Activated CD8-positive, alpha-beta memory T cell treated with anti-CD3 and anti-CD28 coated beads, Interleukin-2, amount 50 U/mL, for 48 hours (primary cell): ENCODE measurements around the gene ID3.
"Not testable (repeated sequence)": the region's sequence is repeated elsewhere in the genome, so short reads cannot be mapped to it uniquely, and the experiment has no call there.

ENCODE experiments used
- DNase-seq: peaks from one replicate; pipeline ENCODE4 v3.0.0-alpha.2; 2020

Gene ID3

DNA sequence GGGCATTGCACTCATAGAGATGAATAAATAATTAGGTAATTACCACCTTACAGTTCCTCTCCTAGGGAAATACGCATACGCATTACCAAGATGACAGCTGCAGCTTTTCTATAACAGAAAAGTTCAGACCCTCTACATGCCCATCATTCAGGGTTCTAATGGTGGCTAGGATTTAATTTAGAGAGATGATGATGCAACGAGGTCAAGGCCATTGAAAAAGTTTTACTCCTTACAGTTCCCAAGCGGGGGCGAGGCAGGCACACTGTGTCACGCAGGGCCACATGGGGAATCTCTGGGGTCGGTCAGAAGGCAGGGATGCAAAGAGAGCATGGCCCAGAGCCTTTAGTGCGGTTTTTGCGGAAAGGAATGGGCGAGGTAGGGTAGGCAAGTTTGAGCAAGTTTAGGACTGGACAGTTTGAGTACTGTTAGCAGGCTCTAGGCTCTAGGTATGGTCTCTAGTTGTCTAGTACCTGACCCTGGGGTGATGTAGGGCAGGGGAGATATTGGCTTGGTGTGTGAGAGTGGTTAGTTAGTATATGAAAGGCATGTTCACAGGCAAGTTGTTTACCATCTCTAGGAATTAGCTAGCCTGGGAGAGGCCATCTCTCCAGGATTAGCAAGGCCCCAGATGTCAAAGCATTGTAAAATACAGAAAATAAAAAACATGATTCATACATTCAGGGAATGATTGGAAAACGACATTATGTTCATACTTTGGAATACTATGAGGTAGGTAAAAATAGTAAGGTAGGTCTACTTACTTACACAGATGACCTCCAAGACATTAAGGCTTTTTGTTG, 29.6 kb upstream of the ID3 start:
- no peak for DNase-seq

DNA sequence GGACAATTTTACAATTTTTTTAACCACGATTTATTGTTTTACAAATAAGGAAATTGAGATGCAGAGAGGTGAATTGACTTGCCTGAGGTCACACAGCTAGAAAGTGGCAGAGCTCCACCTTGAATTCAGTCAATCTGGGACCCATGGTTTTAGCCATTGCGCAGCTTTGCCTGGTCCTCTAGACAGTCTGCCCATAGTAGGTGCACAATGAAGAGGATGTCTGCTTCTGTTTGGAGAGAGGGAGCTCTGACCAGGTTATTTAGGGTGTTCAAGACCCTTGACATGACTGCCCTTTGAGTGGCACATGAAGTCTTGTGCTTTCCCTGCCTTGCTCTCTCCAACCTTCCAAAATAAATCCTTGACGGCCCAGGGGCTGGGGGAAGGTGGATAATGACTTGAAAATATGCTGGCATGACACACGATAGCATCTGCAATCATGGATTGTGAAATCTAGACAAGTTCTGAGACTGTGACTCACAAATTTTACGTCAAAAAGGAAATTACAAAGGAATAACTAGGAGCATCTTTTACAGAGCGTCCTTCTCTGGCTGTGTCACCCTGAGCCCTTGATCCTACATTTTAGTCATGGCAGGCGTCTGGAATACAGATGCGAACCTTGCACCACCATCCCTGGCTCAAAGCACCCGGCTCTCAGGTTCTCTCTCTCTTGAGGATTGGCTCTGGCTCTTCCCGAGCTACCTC, 26.2 kb upstream of the ID3 start:
- no peak for DNase-seq

DNA sequence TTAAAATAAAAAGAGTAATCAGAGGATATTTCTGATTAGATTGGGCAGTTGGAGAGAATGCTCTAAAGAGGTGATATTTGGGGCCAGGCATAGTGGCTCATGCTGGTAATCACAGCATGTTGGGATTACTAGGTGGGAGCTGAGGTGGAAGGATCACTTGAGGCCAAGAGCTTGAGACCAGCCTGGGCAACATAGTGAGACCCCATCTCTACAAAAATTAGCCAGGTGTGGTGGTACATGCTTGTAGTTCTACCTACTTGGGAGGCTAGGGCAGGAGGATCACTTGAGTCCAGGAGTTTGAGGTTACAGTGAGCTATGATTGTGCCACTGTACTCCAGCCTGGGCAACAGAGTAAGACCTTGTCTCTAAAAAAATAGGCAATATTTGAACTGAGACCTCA, 24.4 kb upstream of the ID3 start:
- not testable (repeated sequence) for DNase-seq

DNA sequence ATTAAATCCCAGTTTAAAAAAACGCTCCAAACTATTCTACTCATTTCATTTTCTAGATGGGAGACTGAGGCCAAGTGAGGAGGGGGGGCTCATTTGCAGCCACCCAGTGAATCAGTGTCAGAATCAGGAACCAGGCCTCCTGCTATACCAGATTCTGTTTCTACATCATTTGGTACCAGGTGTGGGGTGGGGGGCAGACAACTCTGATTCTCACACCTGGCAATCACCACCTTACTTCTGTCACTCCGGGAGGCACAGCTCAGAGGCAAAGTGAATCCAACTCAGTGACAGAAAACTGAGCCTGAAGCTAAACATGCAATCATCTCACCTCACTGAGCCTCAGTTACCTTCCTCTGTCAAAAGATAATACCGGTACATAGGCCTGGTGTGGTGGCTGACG, 23.5 kb upstream of the ID3 start:
- no peak for DNase-seq

DNA sequence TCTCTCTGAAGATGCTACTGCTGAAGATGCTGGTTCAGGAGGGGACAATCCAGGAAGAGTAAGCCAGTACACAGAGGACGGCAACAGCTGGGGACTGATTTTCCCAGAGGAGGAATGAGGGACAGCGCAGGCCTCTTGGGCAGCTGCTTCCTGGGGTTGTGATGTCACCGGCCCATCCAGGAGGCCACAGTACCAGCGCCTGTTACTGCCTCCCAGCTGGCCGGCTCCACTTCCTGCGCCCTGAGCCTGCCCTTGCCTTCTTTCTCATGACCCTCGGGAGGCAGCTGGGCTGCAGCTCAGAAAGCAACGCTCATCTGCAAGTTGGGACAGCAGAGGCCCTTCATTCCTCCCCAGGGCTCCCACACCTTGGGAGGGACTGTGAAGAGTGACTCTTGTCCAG, 21.9 kb upstream of the ID3 start:
- DNase-seq: no peak

DNA sequence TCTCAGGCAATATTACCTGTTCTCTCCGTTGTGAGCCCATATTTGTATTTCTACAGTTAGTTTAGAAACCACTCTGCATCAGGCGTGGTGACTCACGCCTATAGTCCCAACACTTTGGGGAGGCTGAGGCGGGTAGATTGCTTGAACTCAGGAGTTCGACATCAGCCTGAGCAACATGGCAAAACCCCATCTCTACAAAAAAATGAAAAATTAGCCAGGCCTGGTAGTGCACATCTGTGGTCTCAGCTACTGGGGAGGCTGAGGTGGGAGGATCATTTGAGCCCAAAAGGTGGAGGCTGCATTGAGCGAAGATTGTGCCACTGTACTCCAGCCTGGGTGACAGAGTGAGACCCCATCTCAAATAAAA, 19.7 kb upstream of the ID3 start:
- no peak for DNase-seq

DNA sequence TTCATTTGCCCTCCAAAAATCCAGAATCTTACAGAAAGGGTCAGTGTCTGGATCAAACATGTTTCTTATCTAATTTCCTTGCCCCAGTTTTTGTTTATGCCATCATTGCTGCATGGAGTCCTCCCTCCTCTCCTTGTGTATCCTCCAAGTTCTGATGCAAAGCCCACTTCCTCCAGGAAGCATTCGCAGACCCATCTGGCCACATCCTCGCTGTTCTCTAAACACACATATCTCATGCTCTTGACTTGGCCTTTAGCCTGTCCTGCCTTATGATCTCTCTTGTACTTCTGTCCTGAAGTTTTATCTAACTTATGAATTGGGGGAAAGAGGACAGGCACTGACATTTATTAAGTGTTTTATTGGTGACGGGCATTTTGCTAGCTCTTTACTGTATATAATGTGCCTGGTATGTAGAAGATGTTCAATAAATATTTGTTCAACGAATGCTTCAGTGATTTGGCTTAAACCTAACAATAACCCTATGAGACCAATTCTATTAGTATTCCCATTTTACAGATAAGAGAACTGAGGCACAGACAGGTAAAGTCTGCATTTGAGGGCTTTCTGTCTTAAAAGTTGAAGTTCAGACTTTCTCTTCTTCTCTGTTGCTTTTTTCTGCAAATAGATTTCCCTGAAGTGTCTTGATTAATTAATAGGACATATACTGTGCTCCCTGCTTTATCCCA, 19.2 kb upstream of the ID3 start:
- DNase-seq: no peak

DNA sequence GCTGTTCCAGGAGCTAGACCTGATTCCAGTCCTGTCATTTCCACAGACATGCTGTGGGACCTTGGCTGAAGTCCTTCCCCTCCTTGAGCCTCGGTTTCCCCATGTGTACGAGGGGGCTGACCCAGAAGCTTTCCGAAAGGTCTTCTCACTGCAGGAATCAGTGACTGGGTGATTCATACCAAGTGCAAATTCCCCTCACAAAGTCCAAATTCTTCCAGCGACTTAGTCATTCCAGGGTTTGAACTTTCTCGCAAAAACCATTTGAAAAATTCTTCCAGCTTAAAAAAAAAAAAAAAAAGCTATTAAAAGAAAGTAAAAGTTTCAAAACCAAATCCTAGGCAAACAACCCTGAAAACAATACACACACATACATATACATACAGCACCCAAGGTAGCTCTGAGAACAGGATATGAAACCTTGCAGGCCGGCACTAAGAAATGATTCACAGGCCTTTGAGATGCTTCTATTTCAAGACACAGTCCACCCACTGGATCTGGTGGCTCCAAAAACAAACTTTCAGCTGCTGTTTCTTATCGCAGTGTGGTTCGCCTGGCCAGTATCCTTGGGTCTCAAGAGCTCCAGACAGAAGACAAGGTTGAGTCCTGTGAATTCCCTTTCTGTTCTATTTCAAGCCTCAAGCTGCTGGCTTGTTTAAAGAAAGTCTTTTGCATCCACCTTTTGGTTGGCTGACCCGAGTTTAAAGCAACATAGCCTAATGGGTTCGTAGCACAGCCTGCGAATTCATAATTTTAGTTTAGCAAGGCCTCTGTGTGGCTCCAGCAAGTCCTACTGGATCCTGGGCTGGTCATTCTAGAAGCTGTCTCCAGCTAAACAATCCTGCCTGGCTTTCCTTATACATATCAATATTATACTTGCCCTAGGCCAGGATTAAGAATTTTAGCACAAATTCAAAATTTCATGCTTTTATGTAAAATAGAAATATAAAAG, 18.0 kb upstream of the ID3 start:
- no peak for DNase-seq

DNA sequence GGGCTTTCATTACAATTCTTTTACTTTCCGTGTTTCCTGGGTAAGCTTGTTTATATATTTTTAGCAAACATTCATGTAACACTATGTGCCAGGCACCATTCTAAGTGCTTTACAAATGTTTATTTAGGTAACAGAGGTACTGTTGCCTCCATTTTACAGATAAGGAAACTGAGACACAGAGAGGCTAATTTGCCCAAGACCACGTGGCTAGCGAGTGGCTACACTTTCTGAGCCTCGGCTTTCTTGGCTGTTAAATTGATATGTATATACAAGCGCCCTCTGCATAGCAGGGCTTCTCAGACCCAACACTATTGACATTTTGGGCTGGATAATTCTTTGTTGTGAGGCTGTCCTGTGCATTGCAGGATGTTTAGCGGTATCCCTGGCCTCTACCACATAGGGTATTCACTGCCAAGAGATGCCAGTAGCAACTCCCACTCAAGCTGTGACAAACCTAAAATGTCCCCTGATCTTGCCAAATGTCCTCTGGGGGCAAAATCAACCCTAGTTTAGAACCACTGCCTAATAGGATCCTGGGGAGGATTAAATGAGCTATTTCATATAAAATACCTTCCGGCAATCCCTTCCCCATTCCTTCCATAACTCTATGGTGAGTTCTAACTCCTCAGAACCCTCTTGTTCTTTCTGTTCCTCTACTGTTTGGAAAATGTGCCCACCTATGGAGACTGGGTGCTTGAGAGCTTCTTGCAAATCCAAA, 17.2 kb upstream of the ID3 start:
- DNase-seq: no peak

DNA sequence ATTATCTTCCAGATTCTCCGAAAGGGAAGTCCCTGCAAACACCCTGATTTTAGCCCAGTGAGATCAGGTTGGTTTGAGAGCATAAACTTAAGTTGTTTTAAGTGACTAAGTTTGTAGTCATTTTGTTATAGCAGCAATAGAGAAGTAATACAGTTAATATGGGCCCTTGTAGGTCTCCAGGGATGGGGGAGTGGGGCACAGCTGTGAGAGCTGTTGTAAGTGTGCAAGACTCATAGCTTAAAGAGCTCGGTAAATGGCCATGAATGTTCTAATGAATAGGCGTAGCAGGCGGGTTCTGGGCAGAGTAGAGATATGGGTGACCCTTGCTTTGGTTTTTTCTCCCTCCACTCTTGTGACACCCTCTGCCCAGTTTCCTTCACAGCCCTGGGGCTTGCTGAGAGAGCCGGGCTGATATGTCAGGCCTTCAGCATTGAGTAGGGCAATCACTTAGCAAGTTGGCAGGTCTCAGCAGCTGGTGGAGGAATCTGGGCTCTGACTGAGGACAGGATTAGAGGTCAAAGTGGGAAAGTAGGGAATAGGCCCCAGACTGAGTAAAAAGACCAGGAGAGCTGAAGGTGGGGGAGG, 16.0 kb upstream of the ID3 start:
- no peak for DNase-seq

DNA sequence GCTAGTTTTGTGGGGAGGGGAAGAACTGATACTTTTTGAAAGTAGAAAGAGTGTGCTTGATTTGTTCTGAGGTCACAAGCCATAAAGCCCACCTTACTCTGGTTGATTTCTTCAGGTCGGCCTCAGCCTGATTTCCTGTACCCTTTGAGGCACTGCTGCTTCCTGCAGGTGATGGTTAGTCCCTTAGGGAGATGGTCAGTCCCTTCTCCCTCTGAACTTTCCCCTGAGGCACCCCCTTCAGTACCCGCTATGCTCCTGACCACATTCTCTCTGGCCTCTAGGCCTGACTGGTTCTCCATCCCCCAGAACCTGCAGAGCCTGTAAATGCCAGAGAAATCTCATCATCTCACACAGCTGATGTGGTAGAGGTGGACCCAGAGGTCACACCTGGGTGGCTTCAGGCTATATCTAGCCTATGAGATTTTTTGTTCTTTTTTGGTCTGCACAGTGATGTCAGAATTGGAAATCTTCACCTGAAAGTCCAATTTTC, 15.0 kb upstream of the ID3 start:
- no peak for DNase-seq

DNA sequence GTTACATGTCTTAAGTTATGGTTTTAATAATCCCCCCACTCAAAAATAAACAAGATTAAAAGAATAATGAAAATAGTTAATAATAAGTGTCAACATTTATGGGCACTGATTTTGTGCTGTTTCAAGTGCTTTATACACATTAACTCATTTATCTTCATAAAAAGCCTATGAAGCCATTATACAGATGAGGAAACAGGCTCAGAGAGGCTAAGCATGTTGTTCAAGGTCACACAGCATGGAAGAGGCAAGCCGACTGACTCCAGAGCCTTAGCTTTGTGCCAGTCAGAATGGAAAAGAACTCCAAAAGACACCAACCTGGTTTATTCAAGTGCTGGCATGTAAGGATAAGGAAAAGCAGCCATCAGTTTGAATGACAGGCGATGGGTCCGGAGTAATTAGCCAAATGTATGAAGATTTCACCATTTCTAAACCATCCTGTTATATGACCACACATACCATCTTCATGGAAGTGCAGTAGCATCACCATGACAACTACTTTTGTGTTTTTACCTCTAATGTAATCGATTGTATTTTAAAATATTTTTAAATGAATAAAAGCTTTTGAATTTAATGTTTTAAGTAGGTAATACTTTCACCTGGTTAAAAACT, 14.4 kb upstream of the ID3 start:
- DNase-seq: no peak

DNA sequence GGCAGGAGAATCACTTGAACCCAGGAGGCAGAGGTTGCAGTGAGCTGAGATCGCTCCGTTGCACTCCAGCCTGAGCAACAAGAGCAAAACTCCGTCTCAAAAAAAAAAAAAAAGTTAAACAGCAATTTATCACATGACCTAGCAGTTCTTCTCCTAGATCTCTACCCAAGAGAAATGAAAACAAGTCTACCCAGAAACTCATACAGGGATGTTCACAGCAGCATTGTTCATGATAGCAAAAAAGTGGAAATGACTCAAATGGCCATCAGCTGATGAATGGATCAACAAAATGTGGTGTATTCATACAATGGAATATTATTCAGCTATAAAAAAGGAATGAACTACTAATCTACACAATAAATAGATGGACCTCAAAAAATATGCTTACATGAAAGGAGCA, 12.2 kb upstream of the ID3 start:
- DNase-seq: no peak

DNA sequence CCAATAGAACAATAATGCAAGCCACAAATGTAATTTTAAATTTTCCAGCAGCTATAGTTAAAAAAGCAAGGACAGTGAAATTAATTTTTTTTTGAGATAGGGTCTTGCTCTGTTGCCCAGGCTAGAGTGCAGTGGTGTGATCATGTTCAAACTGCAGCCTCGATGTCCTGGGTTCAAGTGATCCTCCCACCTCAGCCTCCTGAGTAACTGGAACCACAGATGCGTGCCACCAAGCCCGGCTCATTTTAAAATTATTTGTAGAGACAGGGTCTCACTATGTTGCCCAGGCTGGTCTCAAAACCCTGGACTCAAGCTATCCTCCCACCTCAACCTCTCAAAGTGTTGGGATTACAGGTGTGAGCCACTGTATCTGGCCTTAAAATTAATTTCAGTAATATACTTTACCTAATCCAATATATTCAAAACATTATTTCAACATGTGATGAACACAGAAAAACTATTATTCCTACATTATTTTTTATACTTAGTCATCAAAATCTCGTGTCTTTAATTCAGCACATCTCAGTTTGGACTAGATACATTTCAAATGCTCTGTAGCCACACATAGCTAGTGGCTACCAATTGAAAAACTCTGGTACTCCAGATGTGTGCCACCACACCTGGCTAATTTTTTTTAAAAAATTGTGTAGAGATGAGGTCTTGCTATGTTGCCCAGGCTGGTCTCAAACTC, 10.8 kb upstream of the ID3 start:
- DNase-seq: no peak

DNA sequence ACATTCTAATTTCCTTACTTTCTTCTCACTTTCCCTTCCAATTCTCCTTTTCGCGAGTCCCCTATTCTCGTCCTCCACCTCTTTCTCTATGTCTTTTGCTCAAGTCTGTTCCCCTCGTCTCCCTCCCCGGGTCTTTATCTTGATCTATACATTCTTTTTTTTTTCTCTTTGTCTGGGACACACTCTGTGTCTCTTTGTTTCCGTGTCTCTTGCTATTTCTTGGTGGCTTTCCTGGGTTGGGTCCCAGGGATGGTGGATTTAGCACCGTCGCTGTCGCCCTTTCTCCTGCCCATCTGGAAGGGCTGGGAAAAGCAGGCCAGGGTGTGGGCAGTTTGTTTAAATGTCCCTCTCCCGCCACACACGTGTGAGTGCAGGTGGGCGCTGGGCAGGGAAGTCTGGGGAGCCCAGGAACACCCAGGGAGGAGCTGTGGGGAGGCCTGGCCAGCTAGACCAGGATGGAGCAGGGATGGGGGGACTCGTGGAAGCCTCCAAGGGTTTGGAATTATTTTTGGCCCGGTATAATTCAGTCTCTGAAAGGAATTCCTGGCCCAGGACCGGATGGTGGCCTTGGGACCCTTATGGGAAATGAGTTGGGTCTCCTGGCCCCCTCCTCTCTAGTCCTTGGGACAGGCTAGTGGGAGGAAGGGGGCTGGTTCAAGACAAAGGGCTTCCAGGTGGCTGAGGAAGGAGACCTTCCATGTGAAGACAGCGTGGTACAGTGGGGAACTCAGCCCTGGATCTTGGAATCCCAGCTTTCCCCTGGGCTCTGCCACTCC, 9.5 kb upstream of the ID3 start:
- no peak for DNase-seq

DNA sequence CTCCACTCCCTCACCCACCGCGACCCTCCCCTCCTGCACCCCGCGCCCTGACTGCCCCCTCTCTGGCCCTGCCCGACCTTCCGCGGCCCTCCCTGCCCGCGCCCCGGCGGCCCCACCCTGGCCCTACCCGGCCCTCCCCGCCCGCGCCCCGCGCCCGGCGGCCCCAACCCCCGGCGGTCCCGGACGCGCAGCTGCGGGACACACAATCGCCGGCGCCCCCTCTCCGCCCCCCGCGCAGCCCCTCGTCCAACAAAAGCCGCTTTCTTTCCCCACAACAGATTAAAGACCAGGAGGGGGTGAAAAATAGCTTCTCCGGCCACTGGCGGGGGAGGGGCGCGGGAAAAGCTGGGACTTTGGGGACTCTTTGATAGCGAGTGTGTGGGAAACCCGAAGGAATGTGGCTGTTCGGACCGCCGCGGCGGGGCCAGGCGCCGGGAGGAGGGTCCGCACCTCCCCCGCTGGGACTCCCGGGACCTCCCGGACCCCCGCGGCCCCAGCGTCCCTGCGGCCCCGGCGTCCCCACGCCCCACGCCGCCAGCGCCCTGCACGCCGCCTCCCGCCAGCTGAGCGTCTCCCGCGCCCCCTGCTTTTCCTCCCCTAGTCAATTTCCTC, 8.8 kb upstream of the ID3 start:
- no peak for DNase-seq

DNA sequence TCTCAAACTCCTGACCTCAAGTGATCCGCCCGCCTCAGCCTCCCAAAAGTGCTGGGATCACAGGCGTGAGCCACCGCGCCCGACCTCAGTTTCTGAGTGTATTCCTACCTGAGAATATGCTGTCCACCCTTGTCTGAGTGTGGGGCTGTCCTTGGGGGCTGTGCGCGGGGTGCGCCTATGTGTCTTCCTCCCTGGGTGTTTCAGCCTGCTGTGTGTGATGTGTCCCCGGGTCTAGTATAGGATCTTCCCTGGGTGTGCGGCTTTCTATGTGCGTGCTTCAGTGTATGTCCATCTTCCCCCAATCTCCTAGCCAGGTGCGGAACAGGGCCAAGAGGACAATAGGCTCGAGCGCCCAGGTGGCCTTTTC, 8.3 kb upstream of the ID3 start:
- no peak for DNase-seq

DNA sequence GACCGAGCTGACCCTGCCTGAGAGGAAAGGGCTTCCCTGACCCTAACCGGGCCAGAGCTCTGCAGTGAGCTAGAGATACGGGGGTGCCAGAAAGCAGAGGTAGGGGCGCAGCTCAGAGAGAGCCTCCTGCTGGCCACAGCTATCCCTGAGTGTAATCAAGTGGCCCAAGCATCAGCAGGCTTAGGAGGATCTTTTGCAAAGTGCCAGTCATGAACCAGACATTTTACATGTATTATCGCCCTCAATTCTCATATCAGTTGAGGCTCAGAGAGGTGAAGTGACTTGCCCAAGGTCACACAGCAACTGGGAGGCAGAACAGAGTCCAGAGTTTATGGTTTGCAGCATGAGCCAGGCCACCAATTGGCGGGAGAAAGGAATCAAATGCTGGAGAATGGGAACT, 7.0 kb upstream of the ID3 start:
- no peak for DNase-seq

DNA sequence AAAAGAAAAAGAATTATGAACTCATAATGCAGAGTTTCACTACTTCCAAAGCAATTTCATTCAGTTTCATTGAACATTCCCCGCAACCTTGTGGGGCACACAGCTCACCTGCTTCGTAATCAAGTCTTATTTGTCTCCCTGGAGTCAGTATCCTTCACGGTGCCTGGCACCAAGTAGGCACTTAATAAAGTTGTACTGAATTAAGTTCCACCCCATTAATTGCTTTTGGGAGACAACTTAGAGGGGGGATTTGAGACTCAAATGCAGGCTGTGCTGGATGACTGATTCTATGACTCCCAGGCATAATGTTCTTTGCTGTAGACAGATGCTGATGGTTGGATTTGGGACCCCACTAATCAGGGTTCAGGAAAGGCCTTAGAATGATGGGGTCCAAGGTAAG, 6.5 kb upstream of the ID3 start:
- DNase-seq: no peak
